ENCODE data around the gene NTRK3.
"Not testable (repeated sequence)": the region's sequence is repeated elsewhere in the genome, so short reads cannot be mapped to it uniquely, and the experiment has no call there.

NTRK3 gene

DNA sequence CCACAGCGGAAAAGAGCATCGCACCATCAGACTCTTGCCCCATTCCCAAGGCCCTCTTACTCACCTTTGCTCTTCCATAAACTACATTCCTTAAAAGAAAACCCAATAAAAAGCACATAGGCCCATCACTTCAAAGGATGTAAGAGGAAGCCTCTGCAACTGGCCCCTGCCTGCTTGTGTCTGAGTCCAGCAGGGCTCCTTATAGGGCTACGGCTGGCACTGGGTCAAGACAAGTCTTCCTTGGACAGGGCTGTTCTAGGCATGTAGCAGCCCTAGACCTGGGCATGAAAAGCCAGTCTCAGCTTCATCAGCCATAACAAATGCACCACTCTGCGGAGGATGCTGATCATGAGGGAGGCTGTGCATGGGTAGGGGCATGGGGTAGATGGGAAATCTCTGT, 218.3 kb downstream of the NTRK3 start:
- no peak for DNase-seq (ENCODE audit: low read depth in 2 of 2, low spot score in 1 of 2)

DNA sequence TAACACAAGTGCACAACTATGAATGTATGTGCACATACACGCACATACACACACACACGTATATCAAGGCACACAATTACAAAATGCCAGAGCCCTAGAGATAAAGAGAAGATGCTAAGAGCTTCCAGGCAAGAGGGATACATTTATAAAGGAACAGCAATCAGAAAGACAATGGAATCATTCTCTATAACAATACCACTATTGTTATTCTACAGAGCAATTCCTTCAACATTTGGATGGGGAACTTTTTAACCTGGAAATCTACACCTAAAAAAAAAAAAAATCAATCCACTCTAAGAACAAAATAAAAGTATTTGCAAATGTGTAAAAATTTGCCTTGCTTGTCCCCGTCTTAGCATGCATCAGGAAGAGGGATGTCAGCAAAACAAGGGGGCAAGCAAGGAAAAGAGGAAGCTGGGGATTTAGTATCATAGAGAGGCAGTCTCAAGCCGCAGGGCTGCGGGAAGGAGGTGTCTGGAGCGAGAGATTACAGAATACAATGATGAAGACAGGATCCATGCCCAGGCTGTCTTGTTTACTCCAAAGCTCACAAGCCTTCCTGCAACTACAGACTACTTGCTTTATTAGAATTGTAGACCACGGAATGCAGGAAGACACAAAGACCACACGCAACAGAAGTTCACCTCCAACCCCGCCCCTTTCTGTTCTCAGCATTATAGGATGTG, 220.2 kb downstream of the NTRK3 start:
- DNase-seq (ENCODE audit: low read depth in 2 of 2, low spot score in 1 of 2) = no peak

DNA sequence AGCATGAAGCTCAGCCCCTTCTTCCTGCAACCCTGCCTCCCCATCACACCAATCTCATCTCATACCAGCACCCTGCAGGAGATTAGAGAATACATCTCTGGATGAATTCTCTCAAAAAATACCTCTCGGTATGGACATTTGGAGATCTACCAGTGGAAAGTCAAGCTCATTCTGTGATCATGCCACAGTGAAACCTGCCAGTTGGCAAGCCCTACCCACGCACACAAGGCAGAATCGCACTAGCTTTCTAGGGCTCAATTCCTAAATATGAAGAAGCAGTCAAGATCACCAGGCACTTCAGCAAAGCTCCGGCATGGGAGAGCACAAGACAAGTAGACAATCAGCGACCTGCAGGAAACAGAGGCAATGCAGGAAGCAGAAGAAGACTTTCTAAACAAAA, 221.2 kb downstream of the NTRK3 start:
- no peak for DNase-seq (ENCODE audit: low read depth in 2 of 2, low spot score in 1 of 2)

DNA sequence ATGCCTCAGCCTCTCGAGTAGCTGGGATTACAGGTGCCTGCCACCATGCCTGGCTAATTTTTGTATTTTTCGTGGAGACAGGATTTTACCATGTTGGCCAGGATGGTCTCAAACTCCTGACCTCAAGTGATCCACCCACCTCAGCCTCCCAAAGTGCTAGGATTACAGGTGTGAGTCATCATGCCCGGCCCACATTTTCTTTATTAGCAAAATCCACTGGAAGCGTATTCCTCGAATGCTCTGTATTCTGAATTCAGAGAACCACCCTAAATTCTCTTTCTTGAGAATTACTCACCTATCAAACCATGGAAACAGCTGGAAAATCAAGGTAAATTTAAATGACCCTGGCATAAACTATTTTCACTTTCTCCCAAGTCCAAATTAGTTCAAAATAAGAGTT, 223.1 kb downstream of the NTRK3 start:
- DNase-seq (ENCODE audit: low read depth in 2 of 2, low spot score in 1 of 2) = not testable (repeated sequence)

DNA sequence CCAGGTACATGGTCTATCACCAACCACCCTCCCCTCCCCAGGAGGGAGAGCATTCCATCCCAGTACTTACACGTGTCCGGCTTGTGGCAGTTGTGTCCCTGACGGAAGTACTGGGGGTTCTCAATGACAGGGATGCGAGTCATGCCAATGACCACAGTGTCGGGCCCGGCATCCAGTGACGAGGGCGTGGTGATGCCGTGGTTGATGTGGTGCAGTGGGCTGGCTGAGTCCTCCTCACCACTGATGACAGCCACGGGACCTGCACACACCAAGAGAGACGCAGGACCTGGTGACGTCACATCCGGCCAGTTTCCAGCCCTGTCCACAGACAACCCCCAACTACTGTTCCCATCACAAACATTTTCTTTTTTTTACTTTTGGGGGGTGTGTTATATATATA, 223.8 kb downstream of the NTRK3 start:
- DNase-seq (ENCODE audit: low read depth in 2 of 2, low spot score in 1 of 2) = no peak

DNA sequence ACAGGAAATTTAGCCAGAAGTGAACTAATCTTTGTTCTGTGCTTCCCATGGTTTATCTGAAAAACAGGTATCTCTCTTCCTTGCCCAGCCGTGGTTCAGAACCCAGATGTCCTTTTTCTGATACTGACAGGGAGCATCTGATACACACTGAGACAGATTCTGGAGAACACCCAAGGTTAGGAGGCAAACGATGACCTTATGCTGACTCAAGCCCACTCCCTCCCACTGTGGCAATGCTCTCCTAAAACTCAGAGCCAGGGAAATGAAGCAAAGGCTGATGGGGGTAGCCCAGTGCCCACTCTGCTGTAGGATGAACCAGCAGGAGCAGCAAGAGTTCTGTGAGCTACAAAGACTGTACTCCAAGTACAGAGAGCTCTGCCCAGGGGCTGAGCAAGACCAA, 225.1 kb downstream of the NTRK3 start:
- DNase-seq (ENCODE audit: low read depth in 2 of 2, low spot score in 1 of 2) = no peak

DNA sequence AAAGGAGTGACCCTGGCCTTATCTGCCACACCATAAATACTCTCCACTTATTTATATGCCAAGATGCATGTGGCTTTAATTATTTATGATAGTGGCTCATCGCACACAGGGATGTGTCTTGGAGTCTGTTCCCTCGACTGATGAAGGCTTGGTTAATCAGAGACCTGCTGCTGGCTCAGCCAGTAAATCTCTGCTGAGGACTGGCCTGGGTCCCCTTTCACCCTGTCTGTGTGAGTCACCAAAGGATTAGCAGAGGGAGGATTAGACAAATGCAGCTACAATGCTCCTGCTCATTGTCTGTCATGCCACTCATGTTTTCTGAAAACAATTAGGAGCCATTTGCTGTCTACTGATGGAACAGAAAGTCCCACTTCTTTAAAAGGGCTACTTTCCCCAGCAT, 226.8 kb downstream of the NTRK3 start:
- DNase-seq (ENCODE audit: low read depth in 2 of 2, low spot score in 1 of 2) = no peak

DNA sequence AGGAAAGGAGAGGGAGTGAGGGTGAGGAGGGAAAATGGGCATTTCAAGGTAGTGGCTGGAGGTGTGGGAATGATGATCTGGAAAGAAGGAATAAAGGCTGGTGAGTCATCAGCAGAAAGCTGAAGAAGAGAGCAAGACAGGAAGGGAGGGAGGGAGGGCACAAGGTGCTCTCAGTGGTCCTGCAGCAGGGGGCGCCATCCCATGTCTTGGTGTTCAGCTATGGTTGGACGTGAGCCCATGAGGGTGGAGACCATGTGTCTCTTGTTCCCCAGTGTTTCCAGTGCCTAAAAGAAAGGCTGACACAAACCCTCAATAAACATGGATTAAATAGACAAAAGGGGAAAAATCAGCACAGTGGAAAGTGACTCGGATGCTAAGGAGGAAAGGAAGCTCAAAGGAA, 228.5 kb downstream of the NTRK3 start:
- DNase-seq (ENCODE audit: low read depth in 2 of 2, low spot score in 1 of 2) = no peak

DNA sequence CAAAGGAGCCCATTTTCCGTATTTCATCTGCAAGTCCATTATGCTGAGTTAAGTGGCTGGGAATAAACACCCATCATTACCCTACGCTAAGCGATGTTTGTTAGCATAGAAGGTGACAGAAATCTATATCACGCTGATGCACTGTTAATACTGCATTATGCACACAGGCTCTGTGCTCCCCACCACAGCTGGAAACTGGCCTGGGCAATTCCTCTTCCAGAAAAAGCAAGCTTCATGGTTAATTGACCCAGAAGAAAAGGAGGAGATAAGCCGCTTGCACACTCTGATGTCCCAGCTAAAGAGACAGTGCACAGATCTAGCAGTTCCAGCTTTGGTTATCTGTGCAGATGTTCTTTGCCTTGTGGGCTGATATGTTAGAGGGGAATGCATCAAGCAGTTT, 232.6 kb downstream of the NTRK3 start:
- no peak for DNase-seq (ENCODE audit: low read depth in 2 of 2, low spot score in 1 of 2)

DNA sequence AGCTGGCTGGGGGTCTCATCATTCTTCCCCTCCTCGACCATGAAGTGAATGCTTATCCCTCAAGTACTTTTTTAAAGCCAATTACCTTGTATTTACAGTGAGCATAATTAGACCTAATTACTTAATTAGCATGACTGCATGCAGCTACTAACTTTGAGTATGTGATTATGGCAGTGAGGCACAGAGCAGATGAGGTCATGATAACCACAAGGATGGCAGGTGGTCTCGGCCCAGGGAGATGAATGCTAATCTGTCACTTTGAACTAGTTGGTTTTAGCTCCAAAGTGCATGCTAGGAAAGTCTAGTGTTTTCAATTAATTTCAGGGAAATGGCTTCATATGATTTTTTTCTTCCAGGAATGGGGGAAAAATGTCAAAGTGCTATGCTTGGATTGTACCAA, 233.8 kb downstream of the NTRK3 start:
- no peak for DNase-seq (ENCODE audit: low read depth in 2 of 2, low spot score in 1 of 2)

DNA sequence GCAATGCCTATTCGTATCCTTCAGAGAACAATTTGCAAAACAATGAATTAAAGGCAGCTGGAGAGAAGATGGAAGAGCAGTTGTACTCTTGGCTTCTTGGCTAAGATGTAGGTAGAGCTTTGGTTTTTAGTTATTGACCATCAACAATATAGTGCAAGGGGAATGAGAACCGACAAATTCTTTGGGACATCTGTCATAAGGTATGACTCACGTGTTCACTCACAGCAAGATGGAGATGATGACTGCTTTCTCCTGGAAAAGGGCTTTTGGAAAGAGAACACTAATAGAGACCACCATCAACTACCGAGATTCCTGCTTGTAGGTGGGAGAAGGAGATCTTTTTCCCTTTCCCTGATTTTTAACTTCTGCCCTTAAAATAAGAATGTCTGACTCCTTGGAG, 234.9 kb downstream of the NTRK3 start:
- no peak for DNase-seq (ENCODE audit: low read depth in 2 of 2, low spot score in 1 of 2)

DNA sequence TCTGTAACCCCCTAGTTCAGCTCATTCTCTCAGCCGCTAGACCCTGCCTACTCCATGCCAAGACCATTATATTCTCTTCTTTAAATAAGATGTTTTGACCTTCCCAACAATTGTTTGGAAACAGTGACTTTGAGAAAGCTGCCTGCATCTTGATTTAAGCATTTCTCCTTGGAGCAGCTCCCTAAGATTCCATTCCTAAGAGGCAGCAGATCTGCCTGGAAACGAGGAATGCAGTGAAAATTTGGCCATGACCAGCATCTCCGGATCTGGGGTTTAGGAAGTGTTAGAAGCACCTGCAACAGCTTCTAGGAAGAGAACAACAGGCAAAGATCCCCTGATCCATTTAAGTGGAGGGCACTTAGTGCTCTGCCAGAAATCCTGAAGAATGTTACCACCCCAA, 235.7 kb downstream of the NTRK3 start:
- DNase-seq (ENCODE audit: low read depth in 2 of 2, low spot score in 1 of 2) = no peak

DNA sequence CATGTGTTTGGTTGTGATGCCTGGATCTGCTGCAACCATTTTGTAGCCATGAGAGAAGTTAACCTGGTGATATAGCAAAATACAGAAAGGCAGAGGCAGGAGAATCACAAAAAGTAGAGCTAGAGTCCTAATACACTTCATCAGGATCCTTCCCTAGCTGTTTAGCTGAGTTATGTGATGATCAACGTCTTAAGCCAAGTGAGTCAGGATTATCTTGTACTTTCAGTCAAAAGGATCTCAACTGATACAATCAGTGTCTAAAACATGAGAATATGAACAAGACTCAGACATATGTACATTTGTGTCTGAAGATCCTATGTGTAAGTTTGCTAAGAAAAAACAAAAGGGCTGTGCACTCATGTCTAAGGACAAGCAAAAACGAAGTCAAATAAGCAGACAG, 236.9 kb downstream of the NTRK3 start:
- no peak for DNase-seq (ENCODE audit: low read depth in 2 of 2, low spot score in 1 of 2)

DNA sequence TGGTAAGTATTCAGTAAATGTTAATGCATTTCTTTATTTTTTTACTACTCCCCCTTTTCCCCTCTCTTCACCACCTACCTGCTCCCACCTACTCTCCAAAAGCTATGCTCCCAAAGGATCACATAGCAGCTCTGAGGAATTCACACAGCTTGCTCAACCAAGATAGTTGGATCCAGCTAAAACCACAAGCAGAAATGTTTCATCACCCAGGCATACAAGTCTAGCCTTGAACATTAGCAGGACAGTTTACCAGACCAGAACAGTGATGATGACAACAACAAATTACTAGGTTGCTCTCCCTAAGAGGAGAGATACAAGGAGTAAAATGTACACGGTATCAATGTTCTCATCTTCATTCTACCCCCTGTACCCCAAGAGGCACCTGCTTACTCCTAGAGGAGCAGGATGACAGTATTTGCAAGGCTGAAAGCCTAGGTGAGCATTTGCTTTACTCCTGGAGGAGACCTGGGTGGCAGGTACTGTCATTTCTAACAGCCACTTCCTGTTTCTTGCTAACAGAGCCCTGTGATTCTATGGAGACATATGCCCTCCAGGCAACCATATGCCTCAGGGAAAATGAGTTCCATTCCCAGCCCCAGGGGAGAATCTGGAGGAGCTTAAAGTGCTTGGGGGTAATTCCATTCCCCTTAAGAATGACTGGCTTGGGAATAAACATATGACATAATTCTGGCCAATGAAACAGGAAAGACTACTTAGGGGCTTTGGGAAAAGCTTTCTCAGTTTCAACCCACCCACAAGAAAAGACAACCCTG, 237.5 kb downstream of the NTRK3 start:
- DNase-seq (ENCODE audit: low read depth in 2 of 2, low spot score in 1 of 2) = no peak

DNA sequence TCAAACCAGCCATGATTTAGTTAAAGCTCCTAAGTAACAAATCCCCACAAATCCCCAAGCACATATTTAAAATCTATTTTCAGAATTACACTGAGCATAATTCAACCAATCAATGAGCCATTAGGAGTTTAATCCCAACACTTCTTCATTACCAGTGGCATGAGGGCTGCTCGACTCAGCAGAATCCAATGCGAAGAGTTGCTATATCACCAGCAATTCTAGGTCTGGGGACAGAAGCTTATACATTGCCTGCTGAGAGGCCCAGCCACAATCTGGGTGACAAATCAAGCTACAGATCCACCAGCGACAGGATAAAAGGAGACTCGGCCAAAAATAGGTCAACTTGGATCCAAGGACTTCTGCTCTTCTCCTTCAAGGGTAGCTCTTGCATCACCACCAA, 238.8 kb downstream of the NTRK3 start:
- no peak for DNase-seq (ENCODE audit: low read depth in 2 of 2, low spot score in 1 of 2)

DNA sequence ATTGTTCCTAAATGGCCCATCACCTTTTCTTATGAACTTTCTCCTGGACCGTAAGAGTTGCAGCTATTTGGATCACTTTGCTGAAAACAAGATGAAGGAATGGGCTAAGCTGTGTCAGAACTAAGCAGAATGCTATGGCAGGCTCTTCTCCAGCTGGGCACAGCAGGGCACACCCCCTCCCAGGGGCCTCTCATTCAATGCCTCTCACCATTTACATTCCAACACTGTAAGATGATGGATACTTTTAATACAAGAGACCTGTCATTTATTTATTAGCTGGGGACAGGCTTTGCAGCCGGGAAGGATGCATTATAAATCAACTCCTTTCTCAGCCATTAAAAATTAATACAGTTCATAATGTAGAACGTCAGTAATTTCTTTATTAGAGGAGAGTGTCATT, 240.1 kb downstream of the NTRK3 start:
- DNase-seq (ENCODE audit: low read depth in 2 of 2, low spot score in 1 of 2) = no peak

DNA sequence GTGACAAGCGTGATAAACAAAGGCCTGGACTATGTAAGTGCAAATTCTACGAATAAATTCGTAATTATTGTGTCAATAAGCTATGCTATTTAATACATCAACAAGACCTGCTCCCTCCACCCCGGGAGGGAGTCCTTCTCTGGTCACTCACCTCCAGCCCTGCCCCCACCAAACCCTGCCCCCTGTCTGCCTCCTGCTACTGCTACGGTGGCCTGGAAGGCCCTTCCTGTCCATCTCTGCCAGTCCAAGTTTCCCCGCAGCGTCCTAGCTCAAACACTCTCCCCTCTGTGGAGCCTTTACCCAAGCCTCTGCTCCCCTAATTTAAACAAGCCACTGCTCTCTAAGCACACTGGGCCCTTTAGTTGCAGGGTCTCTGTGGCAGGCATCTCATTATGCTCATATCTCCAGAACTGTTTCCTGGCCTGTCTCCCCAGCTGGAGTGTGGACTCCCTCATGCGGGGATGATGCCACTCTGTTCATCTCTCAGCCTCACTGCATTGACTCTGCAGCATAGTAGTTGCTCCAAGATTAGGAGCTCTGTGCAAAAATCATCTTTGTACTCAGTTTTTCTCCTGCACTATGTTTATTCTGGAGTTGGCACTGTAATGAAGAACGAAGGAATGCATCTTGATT, 241.2 kb downstream of the NTRK3 start:
- DNase-seq (ENCODE audit: low read depth in 2 of 2, low spot score in 1 of 2) = no peak

DNA sequence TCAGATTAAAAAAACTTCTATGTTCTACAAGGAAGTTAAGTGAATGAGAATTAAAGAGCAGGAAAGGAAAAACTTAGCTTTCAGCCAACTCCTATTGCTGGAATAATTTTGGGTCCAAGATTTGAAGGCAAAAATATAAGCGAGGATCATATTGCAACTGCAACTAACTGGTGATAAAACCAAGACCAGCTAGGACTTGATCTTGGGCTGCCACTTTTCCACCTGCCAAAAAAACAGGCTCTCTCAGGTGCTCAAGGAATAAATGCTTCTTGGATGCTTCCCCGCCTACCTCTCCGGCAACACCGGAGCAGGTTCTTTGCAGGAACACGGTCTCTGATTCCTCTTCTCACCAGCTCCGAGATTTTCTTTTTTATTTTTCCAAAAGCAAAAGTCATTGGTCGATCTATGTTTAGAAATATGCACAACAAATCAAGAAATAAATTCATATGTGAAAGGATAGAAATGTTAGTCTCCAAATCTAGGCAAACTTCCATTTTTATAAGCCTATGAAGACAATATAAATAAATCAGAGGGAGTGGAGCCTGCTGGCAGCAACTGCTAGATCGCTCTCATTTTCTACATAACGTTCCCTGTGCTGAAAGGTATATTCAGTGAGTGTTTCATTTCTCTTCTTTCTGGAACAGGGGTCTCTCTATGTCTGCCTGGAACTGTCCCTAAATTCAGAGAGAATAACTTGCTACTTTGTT, 241.9 kb downstream of the NTRK3 start:
- no peak for DNase-seq (ENCODE audit: low read depth in 2 of 2, low spot score in 1 of 2)

DNA sequence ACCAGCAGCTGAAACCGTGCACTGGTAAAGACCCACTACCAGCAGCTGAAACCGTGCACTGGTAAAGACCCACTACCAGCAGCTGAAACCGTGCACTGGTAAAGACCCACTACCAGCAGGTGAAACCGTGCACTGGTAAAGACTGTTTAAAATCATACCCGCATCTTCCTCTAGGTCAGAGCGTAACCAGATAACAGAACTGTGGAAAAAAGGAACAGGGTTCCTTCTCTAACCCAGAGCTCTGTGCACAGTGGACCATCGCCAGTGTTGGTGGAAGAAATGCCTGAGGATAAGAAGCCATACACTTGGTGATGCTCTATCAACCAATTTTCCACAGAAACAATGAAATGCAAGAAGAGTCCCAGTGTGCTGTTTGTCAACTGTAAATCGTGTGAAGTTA, 243.4 kb downstream of the NTRK3 start:
- DNase-seq (ENCODE audit: low read depth in 2 of 2, low spot score in 1 of 2) = no peak

DNA sequence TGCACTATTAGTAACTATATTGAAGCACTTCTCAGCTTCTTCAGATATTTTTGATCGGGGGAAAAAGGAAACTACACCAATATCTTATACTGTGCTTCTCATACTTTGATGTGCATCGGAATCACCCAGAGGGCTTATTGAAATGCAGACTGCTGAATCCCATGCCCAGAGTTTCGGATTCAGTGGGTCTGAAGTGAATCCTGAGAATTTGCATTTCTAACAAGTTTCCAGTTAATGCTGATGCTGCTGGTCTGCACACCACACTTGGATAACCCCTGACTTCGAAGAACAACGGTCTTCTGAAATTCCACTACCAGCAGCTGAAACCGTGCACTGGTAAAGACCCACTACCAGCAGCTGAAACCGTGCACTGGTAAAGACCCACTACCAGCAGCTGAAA, 243.9 kb downstream of the NTRK3 start:
- no peak for DNase-seq (ENCODE audit: low read depth in 2 of 2, low spot score in 1 of 2)

DNA sequence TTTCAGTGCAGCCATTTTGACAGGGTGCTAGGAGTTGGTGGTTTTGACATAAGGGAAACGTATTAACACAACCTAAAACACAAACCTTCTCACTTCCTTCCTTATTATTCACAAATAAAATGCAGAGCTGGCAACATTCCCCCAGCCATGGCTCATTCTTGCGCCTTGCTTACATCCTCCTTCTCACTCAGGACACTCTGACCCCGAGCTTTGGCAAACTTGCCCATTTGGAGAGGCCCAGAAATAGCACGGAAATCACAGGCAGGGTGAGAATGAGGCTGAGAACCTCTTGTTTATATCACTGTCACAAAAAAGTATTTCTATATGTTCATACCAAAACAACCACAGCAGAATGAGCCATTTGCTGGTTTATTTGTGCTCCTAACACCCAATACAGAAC, 244.3 kb downstream of the NTRK3 start:
- no peak for DNase-seq (ENCODE audit: low read depth in 2 of 2, low spot score in 1 of 2)

DNA sequence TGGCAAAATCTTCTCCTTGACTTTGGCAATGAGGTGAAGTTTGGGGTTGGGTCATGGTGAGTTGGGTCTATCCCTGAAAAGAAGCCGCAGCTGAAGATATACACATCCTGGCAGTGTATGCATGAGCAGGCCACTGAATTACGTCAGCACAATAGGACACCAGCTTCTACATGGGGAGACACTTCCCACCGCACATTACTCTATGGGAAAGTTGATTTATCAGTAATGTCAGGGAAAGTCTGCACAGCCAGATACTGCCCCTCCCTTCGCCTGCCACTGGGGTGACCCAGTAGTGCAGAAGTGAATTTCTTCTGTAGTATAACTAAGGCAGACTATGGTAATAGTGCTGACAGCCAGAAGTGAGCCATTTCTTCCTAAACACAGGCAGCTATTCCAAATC, 245.0 kb downstream of the NTRK3 start:
- no peak for DNase-seq (ENCODE audit: low read depth in 2 of 2, low spot score in 1 of 2)

Measured in stimulated activated CD8-positive, alpha-beta memory T cell treated with anti-CD3 and anti-CD28 coated beads, Interleukin-4, amount 100 ng/mL, for 1 hour (primary cell).